Right ventricle myocardium superior (tissue), 1 donor: ENCODE results near the gene GLB1L3. TPM values are rescaled to one million over a fixed set of nuclear protein-coding genes. Genes with fewer than 3 reads are reported as not detected.
"Not testable (repeated sequence)": the region's sequence is repeated elsewhere in the genome, so short reads cannot be mapped to it uniquely, and the experiment has no call there.

Source experiments
- ATAC-seq: fragments of 200-7000 bp; cut with Tn5 transposase; one replicate; pipeline ENCODE4 v1.9.1; 2020; ENCODE audit warnings: mild to moderate bottlenecking; ENCODE audit not compliant: poor library complexity
- DNase-seq: peaks from one replicate; pipeline ENCODE4 v3.0.0-alpha.2; 2020
- intact Hi-C: fragments of 100-400 bp; cut with DNase I; formaldehyde crosslinking; loops from one replicate; pipeline ENCODE4 v1.11.2; 2022
- total RNA-seq: library from RNA; stranded (reverse); fragmentation: NEBNext Ultra II Directional; extraction: Animal tissue kit (Norgen Biotek cat#: 25700); gene quantifications from one replicate; pipeline ENCODE4 v1.2.1, GENCODE V29; 2021
- donor health status: DM: no; HTN: yes; CAD: no; lungs with severe emphysema.

GLB1L3 gene
- total RNA-seq, 1 donor from 2014 or later: not detected

DNA sequence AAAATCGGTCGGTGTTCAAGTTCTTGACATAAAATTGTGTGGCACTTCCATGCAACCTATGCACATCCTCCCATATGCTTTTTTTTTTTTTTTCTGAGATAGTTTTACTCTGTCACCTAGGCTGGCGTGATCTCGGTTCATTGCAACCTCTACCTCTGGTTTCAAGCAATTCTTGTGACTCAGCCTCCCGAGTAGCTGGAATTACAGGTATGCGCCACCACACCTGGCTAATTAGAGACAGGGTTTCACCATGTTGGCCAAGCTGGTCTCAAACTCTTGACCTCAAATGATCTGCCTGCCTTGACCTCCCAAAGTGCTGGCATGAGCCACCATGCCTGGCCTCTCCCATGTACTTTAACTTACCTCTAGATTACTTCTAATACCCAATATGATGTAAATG is 15.0 kb downstream of the GLB1L3 start:
- no peak for DNase-seq
- intact Hi-C loops: no loop called here

DNA sequence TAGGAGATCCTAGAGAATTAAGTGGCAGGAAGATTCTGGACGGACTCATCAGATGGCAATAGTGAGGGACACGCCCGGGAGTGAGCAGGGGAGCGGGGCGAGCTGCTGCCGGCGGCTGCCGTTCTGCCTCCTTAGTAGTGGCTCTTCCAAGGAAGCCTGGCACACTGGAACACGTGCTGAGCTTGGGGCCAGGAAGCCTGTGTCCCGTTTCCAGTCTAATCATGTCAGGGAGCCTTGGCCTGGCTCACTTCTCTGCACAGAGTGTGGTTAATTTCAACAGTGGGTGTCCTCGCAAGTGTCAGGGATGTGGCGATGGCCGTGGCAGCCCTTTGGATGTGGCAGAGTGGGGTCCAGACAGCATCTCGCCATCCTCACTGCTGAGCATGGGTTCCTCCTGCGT is 16.5 kb downstream of the GLB1L3 start:
- ATAC-seq (no peak), DNase-seq (no peak)
- intact Hi-C loops: no loop called here

More for the DNA sequence above, 15.0 kb downstream of the GLB1L3 start:
- ATAC-seq: no peak

DNA sequence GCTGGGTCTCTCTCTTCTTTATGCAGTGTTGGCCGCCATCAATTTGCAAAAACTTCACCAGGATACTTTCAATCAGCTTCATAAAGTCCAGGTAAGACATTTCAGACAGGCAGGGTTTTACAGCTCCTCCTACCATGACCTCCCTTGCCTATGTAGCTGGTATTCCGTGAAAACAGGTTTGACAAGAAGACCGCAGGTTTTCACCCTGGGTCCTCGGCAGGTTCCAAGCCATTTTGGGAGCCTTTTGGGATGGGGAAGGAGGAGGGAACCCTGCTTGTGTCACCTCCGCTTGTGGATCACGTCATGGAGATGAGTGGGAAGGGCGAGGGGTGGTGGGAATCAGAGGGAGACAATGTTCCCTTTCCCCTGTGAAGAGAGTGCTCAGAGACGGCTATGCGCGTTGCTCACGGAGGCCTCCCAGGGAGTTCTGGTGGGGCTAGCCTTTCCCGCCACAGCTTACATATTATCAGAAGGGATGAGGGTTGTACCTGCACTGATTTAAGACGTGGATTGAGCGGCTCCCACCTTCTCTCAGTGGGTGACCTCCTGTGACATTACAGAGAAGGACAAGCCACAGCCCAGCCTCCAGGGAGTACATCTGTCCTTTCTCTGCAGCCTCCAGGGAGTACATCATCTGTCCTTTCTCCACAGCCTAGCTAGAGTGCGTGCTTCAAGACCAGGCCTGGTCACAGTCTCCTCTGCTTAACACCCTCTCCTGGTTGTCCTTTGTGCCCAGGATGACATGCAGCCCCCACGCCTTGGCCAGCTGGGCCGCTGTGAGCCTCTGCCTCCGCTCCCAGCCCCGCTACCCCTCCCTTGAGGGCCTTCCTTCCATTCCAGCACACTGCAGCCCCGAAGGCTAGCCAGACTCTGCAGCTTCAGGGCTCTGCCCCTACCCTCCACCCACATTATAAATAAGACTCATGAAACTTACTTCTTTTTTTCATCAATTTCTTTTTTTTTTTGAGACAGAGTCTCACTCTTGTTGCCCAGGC is 17.2 kb downstream of the GLB1L3 start:
- ATAC-seq (no peak), DNase-seq (no peak)
- intact Hi-C loops: no loop called here

DNA sequence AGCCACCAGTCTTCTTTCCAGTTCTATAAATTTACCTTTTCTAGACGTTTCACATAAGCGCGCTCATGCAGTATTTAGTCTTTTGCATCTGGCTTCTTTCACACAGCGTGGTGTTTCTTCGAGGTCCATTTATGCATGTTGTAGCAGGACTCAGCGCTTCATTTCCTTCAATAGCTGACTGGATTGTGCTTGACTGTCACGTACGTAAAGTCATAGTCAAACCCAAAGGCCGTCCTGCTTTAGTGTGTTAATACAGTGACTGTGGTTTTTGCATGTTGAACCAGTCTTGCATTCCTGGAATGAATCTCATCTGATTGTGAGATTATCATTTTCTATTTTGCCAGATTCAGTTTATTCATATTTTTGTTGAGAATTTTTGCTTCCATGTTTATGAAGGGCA is 18.5 kb downstream of the GLB1L3 start:
- intact Hi-C loops: no loop called here
- ATAC-seq (no peak), DNase-seq (no peak)

DNA sequence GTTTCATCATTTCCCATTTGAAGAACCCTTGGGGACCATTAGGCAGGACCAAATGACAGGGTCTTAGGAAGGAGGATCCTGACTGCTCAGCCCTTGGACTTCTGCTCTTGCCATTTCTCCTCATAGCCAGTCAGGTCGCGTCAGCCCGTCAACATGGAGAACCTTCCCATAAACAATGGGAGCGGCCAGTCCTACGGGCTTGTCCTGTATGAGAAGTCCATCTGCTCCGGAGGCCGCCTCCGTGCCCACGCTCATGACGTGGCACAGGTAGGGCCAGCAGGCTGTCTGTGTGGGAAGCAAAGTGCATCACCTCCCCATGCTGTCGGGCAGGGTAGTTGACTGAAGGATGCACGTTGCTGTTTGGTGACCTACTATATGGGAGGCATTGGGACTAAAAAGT is 36.0 kb downstream of the GLB1L3 start:
- intact Hi-C loops: no loop called here
- ATAC-seq (no peak), DNase-seq (no peak)

DNA sequence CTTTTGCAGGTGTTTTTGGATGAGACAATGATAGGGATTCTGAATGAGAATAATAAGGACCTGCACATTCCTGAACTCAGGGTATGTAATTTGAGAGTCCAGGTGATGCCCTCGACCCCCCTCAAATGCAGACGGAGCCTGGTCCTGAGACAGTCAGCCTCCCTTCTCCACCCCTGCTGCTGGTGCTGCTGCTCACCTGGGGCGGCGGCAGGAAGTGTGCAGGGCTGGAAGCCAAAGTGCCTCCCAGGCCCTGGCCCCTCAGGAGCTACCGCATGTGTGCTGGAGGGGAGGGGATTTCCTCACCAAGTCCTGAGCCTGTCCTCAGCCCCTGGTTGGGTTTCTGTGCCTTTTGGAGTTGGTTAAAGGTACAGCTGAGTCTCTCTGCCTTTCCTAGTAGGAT is 36.6 kb downstream of the GLB1L3 start:
- no peak for ATAC-seq

DNA sequence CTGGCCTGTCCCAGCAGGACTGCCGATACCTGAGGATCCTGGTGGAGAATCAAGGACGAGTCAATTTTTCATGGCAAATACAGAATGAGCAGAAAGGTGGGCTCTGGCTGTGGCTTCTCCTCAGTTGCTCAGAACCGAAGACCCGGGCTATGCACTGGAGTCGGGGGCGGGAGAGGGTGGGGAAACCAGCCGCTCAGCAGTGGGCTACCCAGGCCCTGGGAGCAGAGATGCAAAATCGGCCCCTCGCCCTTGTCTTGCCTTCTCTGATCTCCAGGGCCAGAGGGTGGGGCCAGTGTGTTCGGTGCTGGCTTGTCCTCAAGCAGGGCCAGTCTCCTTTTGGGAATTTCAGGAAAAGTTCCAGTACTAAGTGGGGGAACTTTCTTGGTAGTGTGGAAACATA is 37.2 kb downstream of the GLB1L3 start:
- ATAC-seq: no peak
- intact Hi-C loops: no loop called here
- no peak for DNase-seq

More for the DNA sequence above, 36.6 kb downstream of the GLB1L3 start:
- intact Hi-C loops: no loop called here
- DNase-seq: no peak

DNA sequence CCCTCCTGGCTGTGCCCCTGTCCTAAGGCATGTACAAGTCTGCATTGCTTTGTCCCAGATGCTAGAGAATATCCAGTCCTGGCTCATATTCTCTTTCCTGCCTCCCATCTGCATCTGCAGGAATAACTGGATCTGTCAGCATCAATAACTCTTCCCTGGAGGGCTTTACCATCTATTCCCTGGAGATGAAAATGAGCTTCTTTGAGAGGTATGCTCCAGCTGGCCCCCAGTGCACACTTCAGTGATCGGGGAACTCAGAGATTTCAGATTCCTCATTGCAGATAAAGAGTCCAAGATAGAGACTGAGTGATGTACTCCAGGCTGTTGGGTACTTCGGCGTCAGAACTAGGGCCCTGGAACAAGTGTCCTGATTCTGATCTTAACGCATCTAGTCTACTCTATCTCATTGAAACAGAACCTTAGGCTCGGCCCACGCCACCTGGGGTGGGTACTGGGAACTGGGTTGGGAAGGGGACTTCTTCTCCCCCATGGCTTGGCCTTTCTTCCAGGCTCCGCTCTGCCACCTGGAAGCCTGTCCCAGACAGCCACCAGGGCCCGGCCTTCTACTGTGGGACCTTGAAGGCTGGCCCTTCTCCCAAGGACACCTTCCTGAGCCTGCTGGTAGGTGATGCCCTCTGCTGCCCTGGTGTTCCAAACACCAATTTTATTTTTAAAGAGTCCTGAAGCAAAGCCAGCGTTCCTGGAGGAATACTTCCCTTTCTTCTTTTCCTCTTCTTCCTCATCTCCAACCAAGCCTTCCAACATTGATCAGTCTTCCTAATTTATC is 37.8 kb downstream of the GLB1L3 start:
- ATAC-seq: peak; percentile 38
- intact Hi-C loops: no loop called here

DNA sequence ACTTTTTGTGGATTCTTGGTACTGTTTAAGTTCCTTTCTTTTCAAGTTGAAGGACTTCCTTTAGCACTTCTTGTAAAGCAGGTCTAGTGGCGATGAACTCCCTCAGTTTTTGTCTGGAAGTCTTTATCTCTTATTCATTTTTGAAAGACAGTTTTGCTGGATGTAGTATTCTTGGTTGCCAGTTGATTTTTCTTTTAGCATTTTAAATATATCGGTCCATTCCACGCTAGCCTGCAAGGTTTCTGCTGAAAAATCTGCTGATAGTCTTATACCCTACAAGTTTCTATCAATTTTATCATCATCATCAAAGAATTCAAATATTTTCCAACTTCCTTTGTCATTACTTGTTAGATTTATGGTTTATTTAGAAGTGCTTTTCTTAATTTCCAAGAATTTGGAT is 40.9 kb downstream of the GLB1L3 start:
- DNase-seq: no peak
- no peak for ATAC-seq
- intact Hi-C loops: no loop called here

More for the DNA sequence above, 37.8 kb downstream of the GLB1L3 start:
- no peak for DNase-seq

DNA sequence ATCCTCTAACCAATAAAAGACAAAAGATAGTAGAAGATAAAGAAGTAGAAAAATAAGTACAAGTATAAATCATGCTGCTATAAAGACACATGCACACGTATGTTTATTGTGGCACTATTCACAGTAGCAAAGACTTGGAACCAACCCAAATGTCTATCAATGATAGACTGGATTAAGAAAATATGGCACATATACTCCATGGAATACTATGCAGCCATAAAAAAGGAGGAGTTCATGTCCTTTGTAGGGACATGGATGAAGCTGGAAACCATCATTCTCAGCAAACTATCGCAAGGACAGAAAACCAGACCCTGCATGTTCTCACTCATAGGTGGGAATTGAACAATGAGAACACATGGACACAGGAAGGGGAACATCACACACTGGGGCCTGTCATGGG is 45.2 kb downstream of the GLB1L3 start:
- DNase-seq, ATAC-seq, intact Hi-C loops: not testable (repeated sequence)

DNA sequence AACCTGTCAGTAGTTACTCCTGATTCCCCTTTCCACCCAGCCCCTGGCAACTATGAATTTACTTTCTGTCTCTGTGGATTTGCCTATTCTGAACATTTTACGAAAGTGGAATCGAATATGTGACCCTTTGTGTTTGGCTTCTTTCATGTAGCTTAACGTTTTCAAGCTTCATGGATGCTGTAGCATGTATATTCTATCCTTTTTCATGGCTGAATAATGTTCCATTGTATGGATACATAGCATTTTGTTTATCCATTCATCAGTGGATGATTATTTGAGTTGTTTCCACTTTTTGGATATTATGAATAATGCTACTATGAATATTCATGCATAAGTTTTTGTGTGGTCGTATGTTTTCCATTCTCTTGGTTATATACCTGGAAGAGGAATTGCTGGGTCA is 46.4 kb downstream of the GLB1L3 start:
- no peak for DNase-seq
- intact Hi-C loops: no loop called here
- no peak for ATAC-seq

DNA sequence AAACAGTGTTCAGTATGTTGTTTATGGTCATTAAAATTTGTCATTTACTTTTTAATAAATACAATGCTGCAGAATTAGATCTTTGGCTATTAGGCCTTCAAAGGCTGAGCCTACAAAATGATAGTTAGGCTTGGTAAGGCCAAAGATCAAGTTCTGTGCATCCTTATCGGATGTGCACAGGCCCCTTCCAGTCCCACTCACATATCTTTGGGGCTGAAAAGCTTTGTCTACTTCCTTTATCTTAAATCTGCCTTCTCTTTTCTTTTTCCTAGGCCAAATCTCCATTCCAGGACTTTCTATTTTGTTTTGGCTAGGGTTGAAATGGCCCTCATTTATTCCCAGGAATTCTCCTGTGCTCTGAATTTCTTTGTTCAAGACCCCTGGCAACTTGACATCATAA is 52.3 kb downstream of the GLB1L3 start:
- DNase-seq (no peak), ATAC-seq (no peak)
- intact Hi-C loops: no loop called here

DNA sequence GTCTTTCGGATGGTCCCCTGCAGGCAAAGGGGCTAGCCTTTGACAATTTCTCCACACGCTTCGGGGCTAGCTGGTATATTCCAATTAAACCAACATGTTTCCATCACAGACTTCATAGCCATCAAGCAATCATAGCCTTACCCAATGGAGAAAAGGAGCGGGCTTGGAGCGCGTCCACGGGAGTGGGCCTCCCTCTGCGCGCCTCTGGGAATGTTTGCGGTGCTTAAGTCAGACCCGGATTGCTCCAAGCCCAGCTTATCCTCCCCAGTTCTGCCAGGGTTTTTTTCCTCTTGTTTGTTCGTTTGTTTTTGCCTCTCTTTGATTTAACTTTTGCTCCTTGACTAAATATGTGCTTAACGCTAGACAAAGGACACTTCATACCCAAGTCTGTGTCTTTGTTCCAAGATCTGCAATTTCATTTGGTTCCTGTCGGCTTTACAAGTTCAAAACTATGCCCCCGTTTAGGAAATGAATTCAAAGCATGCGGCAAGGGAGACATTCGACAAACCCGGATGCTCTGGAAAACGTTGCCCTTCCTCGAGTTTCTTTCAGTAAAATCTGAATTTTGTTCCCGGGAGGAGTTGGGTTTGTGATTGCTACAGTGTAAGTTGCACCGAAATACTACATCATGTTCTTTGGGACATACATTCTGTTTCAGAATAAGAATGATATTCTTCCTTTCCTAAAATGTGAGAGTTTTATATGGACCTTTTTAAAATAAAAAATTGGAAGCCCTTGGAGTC is 54.6 kb downstream of the GLB1L3 start:
- ATAC-seq (no peak), DNase-seq (no peak)
- intact Hi-C loops: no loop called here

DNA sequence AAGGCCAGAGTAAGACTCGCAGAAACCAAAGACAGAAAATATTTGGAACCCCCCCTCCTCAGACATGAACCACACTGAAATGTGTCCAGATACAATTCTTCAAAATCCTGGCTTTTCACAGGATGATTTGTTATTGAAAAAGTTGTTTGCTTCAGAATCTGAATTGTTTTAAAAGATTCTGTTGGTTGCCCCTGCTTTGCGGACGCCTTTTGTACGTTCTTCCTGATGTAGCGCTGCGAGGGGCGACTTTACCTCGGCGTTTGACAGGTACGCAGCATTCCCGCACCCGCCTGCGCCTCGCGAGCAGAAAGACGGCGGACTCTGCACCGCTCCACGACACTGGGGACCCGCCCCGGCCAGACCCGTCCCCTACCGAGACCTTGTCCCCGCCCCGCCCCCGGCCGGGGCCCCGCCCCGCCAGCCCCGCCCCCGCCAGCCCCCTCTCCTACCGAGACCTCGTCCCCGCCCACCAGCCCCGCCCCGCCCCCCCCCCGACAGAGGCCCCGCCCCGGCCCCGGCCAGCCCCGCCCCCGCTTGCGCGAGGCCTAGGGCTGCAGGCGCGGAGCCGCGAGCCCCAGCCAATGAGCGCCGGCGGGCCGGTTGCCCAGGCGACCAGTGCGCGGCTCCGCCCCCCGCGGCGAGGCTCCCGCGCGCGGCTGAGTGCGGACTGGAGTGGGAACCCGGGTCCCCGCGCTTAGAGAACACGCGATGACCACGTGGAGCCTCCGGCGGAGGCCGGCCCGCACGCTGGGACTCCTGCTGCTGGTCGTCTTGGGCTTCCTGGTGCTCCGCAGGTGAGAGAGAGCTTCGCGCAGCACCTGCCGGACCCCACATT is 55.4 kb downstream of the GLB1L3 start, which contains the start of gene GLB1L2:
Gene GLB1L2, plus strand, starts transcription at position 635 of the 835 bp plus-strand sequence. Its CDS starts 74 bp downstream, at position 709.
- ATAC-seq: peak; percentile 96
- intact Hi-C loops: no loop called here
- DNase-seq: peak; percentile 81

DNA sequence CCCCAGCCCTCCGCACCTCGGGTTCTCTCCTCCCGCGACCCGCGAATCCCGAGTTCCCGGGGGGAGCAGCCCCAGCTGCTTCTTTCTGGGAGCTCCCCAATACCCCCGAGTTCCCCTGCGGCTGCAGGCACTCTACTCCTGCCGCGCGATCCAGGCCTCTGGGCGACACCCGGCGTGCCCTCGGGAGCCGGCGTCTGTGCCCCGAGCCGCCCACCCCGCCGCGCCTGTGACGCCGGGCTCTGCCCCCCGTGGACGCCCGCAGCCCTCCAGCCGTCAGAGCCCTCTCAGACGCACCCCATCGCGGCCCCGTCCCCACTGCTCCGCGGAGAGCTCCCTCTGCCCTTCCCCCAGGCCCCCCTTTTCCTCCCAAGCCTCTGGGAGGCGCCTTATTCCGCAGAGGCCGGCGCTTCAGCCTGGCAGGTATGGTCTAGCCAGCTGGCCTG is 56.0 kb downstream of the GLB1L3 start:
- DNase-seq (no peak), ATAC-seq (peak; percentile 34)
- intact Hi-C loops: no loop called here

DNA sequence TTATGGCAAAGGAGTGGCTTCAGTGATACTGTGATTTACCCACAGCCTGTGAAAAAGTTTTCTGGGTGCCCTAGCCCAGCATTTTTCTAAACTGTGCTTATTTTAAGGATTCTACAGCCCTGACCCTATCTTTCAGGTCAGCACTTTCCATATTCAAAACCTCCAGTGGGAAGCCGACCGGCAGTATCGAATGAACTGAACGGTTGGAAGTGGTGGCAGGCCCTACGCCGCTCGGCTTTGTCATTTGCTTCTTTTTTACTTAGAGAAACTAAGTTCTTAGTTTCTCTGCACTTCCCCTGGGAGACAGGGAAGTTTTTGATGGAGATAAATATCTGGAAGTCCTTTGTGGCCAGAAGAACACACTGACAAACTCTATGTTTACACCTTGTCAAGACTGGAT is 56.6 kb downstream of the GLB1L3 start:
- DNase-seq (no peak), ATAC-seq (no peak)
- intact Hi-C loops: no loop called here

DNA sequence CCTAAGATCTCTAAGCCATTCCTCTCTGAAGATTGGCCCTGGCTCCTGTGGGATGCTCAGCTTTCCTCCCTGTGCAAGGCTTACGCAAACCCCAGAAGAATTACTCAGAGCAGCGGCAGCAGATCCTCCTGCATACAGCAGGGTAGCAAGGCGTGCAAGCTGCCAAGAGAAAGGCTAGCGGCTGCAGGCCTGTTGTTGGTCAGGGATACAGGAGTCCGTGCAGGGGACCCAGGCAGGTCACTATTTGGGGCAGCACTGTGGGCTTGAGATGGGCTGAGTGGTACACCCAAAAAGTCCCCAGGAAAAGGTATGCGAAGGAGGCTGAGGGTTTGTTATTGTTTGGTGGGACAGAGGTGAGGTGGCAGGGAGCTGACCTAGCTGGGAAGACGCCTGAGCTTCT is 57.1 kb downstream of the GLB1L3 start:
- ATAC-seq (no peak), DNase-seq (no peak)
- intact Hi-C loops: no loop called here

DNA sequence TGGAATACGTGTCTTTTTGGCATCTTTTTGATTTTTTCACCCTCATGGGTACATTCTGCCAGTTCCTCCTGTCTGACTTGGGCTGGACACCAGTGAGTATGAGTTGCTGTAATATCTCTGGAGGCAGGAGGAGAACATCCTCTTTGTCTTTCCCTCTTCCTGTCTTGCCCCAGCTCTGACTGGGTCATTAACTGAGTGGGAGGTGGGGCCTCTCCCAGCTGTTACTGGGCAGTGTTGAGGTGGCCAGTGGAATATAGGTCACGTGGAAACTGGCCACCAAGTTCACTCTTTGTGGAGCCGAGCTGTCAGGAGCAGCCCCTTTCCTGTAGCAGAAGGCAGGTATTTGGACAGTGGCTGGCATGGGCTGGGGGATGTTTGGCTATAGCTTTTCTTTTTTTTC is 57.8 kb downstream of the GLB1L3 start:
- intact Hi-C loops: no loop called here
- DNase-seq (no peak), ATAC-seq (no peak)
